Keratinocyte (primary cell): ENCODE measurements around the gene NMT1.

Experiments used
- EZH2 ChIP-seq: IDR thresholded peaks from one replicate; pipeline ENCODE4 v1.6.1; 2012; ENCODE audit warnings: inconsistent platforms, mild to moderate bottlenecking, low read length, moderate library complexity
- TF ChIP-seq, protein P1 (sequence below), 3 experiments: IDR thresholded peaks in 1 of 3; conservative IDR thresholded peaks in 1 of 3; optimal IDR thresholded peaks in 1 of 3; 2 replicates in 2 of 3; 3 replicates in 1 of 3; pipeline versions ENCODE3 to v1.5.1; 2011; ENCODE audit warnings: low read length in 3 of 3, mild to moderate bottlenecking in 3 of 3, moderate library complexity in 2 of 3, control low read depth in 1 of 3, inconsistent platforms in 1 of 3; ENCODE audit not compliant: insufficient read depth in 2 of 3; ENCODE audit errors: extremely low read depth in 1 of 3

DNA sequence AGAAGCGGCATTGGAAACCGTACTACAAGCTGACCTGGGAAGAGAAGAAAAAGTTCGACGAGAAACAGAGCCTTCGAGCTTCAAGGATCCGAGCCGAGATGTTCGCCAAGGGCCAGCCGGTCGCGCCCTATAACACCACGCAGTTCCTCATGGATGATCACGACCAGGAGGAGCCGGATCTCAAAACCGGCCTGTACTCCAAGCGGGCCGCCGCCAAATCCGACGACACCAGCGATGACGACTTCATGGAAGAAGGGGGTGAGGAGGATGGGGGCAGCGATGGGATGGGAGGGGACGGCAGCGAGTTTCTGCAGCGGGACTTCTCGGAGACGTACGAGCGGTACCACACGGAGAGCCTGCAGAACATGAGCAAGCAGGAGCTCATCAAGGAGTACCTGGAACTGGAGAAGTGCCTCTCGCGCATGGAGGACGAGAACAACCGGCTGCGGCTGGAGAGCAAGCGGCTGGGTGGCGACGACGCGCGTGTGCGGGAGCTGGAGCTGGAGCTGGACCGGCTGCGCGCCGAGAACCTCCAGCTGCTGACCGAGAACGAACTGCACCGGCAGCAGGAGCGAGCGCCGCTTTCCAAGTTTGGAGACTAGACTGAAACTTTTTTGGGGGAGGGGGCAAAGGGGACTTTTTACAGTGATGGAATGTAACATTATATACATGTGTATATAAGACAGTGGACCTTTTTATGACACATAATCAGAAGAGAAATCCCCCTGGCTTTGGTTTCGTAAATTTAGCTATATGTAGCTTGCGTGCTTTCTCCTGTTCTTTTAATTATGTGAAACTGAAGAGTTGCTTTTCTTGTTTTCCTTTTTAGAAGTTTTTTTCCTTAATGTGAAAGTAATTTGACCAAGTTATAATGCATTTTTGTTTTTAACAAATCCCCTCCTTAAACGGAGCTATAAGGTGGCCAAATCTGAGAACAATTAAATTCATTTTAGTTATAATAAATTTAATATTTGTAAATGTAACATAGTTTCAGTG is 88.8 kb downstream of the NMT1 start:
- TF ChIP-seq, protein P1, sequence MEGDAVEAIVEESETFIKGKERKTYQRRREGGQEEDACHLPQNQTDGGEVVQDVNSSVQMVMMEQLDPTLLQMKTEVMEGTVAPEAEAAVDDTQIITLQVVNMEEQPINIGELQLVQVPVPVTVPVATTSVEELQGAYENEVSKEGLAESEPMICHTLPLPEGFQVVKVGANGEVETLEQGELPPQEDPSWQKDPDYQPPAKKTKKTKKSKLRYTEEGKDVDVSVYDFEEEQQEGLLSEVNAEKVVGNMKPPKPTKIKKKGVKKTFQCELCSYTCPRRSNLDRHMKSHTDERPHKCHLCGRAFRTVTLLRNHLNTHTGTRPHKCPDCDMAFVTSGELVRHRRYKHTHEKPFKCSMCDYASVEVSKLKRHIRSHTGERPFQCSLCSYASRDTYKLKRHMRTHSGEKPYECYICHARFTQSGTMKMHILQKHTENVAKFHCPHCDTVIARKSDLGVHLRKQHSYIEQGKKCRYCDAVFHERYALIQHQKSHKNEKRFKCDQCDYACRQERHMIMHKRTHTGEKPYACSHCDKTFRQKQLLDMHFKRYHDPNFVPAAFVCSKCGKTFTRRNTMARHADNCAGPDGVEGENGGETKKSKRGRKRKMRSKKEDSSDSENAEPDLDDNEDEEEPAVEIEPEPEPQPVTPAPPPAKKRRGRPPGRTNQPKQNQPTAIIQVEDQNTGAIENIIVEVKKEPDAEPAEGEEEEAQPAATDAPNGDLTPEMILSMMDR (optimal IDR thresholded peaks at IDR 0.05 in 1 of 3, IDR thresholded peaks at IDR 0.05 in 1 of 3, conservative IDR thresholded peaks at IDR 0.05 in 1 of 3; ENCODE audit: extremely low read depth in 1 of 3, insufficient read depth in 2 of 3, low read length in 3 of 3) = no peak
- no peak for TF ChIP-seq EZH2
